Activated T-cell treated with anti-CD3 and anti-CD28 coated beads, Interleukin-2, amount 50 U/mL, for 72 hours (primary cell): ENCODE measurements around the gene RBFA. TPM values are rescaled to one million over a fixed set of nuclear protein-coding genes. Genes with fewer than 3 reads are reported as not detected.
"Not testable (repeated sequence)": the region's sequence is repeated elsewhere in the genome, so short reads cannot be mapped to it uniquely, and the experiment has no call there.

Source experiments
- ATAC-seq, 2 donors: fragments of 150-1000 bp; cut with Tn5 transposase; replicated peaks in 1 of 2; 2 replicates each; pipeline ENCODE4 v1.10.0; 2021; ENCODE audit warnings: moderate library complexity in 2 of 2, mild to moderate bottlenecking in 1 of 2
- DNase-seq, 2 donors: peaks; one replicate each; pipeline ENCODE4 v3.0.0; 2021 to 2022; ENCODE audit warnings: mixed read lengths in 1 of 2
- H3K27ac Mint-ChIP-seq: one replicate; pipeline ENCODE4 v1.8.0; 2022; ENCODE audit warnings: mild to moderate bottlenecking, moderate library complexity, mixed read lengths
- H3K27me3 Mint-ChIP-seq: one replicate; pipeline ENCODE4 v1.8.0; 2022; ENCODE audit warnings: low read depth, mixed read lengths
- H3K36me3 Mint-ChIP-seq, 2 donors: one replicate each; pipeline ENCODE4 v1.8.0; 2022; ENCODE audit warnings: mixed read lengths in 2 of 2, mild to moderate bottlenecking in 1 of 2; ENCODE audit not compliant: insufficient read depth in 2 of 2
- H3K4me1 Mint-ChIP-seq: one replicate; pipeline ENCODE4 v1.8.0; 2022; ENCODE audit warnings: low read depth, mixed read lengths
- H3K4me3 Mint-ChIP-seq, 2 donors: one replicate each; pipeline ENCODE4 v1.8.0; 2022; ENCODE audit warnings: mild to moderate bottlenecking in 2 of 2, mixed read lengths in 2 of 2, moderate library complexity in 2 of 2
- H3K9me3 Mint-ChIP-seq, 2 donors: one replicate each; pipeline ENCODE4 v1.8.0; 2022; ENCODE audit warnings: mixed read lengths in 2 of 2
- total RNA-seq, 2 donors: library from RNA; stranded (reverse); gene quantifications; one replicate each; pipeline ENCODE4 v1.2.3, GENCODE V29; 2022

RBFA gene
- total RNA-seq, 2 donors from 2014 or later, result 13.9 to 17.7 TPM

- no peak for ATAC-seq
- Mint-ChIP-seq H3K9me3 (peaks cover 4 to 5% of the 10 kb centered on the region in 2 donors), H3K4me3 (no peak overlapping the region), H3K27me3 (no peaks in the 10 kb centered on the region), H3K27ac (no peak overlapping the region), H3K4me1 (no peaks in the 10 kb centered on the region), H3K36me3 (peaks cover 4 to 5% of the 10 kb centered on the region in 2 donors)
- no peak for DNase-seq
Measured at GRCh38 chr18:80006724-80007123, 27.5 kb upstream of the RBFA start.

DNA sequence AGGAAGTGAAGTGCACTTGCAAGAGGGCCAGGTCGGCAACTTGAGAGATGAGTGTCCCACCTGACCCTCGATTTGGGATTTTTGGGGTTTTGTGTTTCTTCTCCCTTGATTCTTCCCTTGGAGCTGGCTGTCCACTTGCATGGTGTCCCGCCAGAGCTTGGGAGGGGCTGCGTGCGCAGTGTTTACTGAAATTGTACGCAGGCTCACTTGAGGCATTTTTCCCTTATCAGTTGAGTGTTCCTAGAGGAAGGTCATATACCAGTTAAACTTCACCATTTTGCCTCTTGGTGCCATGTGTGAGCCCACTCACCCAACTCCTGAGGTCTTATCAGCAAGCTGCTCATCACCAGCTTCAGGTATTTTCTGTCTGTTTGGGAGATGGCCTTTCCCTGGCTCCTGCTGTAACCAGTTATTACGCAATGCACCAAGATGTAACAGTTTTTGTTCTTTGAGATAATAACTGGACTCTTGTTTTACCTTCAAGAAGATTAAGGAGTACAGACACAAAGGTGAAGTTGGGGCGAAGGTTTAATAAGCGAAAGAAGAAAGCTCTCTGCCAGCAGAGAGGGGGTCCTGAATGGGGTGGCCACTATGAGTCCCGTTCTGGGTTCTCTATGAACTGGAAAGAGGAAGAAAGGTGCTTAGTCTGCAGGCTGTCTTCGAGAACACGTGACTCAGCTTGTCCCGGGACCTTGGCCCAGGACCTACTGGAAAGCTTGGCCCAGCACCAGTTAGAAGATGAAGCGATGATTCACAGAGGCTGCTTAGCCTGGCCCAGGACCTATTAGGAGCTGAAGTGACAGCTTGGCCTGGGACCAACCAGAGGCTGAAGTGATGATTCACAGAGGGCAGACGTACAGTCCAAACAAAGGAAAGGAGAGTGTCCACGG lies 24.3 kb upstream of the RBFA start:
- Mint-ChIP-seq H3K4me3 (no peak overlapping the region), H3K27ac (no peak overlapping the region), H3K27me3 (no peaks in the 10 kb centered on the region), H3K36me3 (peaks cover 7 to 8% of the 10 kb centered on the region in 2 donors), H3K4me1 (no peaks in the 10 kb centered on the region), H3K9me3 (peaks cover 5 to 6% of the 10 kb centered on the region in 2 donors)
- DNase-seq (no peak), ATAC-seq (no peak)

- H3K9me3 Mint-ChIP-seq, result peaks cover 5 to 6% of the 10 kb centered on the region in 2 donors
- no peaks in the 10 kb centered on the region for H3K27me3 Mint-ChIP-seq
- ATAC-seq, result no peak
- H3K27ac Mint-ChIP-seq, result no peak overlapping the region
- no peak overlapping the region for H3K4me3 Mint-ChIP-seq
- DNase-seq, result no peak
- H3K36me3 Mint-ChIP-seq, result peaks cover 7 to 8% of the 10 kb centered on the region in 2 donors
- H3K4me1 Mint-ChIP-seq, result no peaks in the 10 kb centered on the region
Measured at GRCh38 chr18:80010551-80010906, 23.7 kb upstream of the RBFA start.

GRCh38 chr18:80011496-80012137 lies 22.6 kb upstream of the RBFA start:
- H3K36me3 Mint-ChIP-seq, H3K4me3 Mint-ChIP-seq, DNase-seq, H3K27ac Mint-ChIP-seq, H3K27me3 Mint-ChIP-seq, ATAC-seq, H3K4me1 Mint-ChIP-seq, H3K9me3 Mint-ChIP-seq: not testable (repeated sequence)

GRCh38 chr18:80012714-80013113 lies 21.5 kb upstream of the RBFA start:
- Mint-ChIP-seq H3K9me3 (peaks cover 4 to 5% of the 10 kb centered on the region in 2 donors), H3K36me3 (peaks cover 7 to 8% of the 10 kb centered on the region in 2 donors), H3K4me3 (no peak overlapping the region), H3K4me1 (no peaks in the 10 kb centered on the region), H3K27ac (no peak overlapping the region), H3K27me3 (no peaks in the 10 kb centered on the region)
- ATAC-seq (no peak), DNase-seq (no peak)

DNA sequence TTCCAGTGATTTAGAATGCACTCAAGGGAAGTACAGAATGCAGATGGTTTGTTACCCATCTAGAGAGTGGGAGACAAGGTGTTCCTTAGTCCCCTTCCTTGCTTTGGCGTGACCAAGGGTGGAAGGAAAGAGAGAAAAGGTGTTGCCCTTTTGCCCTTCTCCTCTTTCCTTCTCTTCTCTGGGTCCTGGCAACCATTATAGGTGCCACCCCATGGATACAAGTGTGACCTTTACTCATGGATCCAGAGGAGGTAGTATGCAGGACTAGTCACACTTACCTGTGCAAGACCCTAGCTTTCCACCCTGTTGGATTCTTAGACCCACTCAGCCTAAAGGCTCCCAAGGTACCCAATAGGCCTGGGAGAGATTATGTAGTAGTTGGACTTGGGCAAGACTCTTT lies 11.6 kb upstream of the RBFA start:
- H3K27me3 Mint-ChIP-seq, result no peaks in the 10 kb centered on the region
- peak in 1 of 2 donors; percentile 9 for DNase-seq
- H3K36me3 Mint-ChIP-seq, result peaks cover 31 to 35% of the 10 kb centered on the region in 2 donors

GRCh38 chr18:80023173-80023572 lies 11.1 kb upstream of the RBFA start:
- Mint-ChIP-seq H3K9me3 (peaks cover 13 to 31% of the 10 kb centered on the region in 2 donors), H3K36me3 (peaks cover 27 to 32% of the 10 kb centered on the region in 2 donors)

More for the DNA sequence above, 11.6 kb upstream of the RBFA start:
- no peaks in the 10 kb centered on the region for H3K4me1 Mint-ChIP-seq
- no peak overlapping the region for H3K27ac Mint-ChIP-seq
- H3K9me3 Mint-ChIP-seq, result peaks cover 16 to 34% of the 10 kb centered on the region in 2 donors
- no peak overlapping the region for H3K4me3 Mint-ChIP-seq
- ATAC-seq, result no peak

GRCh38 chr18:80026363-80026762 lies 7.9 kb upstream of the RBFA start:
- DNase-seq (no peak), ATAC-seq (no peak)
- H3K4me3 Mint-ChIP-seq, result no peak overlapping the region
- H3K27ac Mint-ChIP-seq, result no peak overlapping the region
- peaks cover 4 to 25% of the 10 kb centered on the region in 2 donors for H3K9me3 Mint-ChIP-seq
- H3K36me3 Mint-ChIP-seq, result peaks cover 21 to 24% of the 10 kb centered on the region in 2 donors
- no peaks in the 10 kb centered on the region for H3K4me1 Mint-ChIP-seq
- H3K27me3 Mint-ChIP-seq, result no peaks in the 10 kb centered on the region

More at GRCh38 chr18:80023173-80023572, 11.1 kb upstream of the RBFA start:
- ATAC-seq (no peak), DNase-seq (peak; percentile 28 to 32)
- Mint-ChIP-seq H3K27ac (no peak overlapping the region), H3K4me3 (no peak overlapping the region), H3K4me1 (no peaks in the 10 kb centered on the region), H3K27me3 (no peaks in the 10 kb centered on the region)

DNA sequence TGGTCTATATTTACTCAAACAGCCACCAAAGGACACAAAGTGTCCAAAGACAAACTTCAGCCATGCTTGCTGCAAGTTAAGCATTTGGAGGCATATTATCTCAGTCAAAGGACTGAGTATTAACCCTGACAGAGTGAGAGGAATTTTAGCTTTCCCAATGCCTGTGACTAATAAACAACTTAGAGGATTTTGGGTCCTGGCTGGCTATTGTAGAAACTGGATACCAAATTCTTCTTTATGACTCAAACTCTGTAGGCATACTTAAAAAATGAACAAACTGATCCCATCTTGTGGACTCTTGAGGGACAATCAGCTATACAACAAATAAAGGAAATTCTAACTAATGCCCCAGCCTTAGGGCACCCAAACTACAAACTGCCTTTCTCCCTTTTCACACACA lies 6.5 kb upstream of the RBFA start:
- not testable (repeated sequence) for DNase-seq, H3K27me3 Mint-ChIP-seq, H3K4me3 Mint-ChIP-seq, H3K27ac Mint-ChIP-seq, H3K4me1 Mint-ChIP-seq, ATAC-seq
- Mint-ChIP-seq H3K9me3 (peaks cover 4 to 19% of the 10 kb centered on the region in 2 donors), H3K36me3 (peaks cover 17 to 18% of the 10 kb centered on the region in 2 donors)

- DNase-seq, result no peak
- Mint-ChIP-seq H3K27me3 (no peaks in the 10 kb centered on the region), H3K4me1 (peaks cover 12% of the 10 kb centered on the region), H3K27ac (no peak overlapping the region), H3K36me3 (peaks cover 12 to 15% of the 10 kb centered on the region in 2 donors), H3K4me3 (no peak overlapping the region), H3K9me3 (peaks cover 2 to 12% of the 10 kb centered on the region in 2 donors)
- no peak for ATAC-seq
Measured at GRCh38 chr18:80029690-80030089, 4.5 kb upstream of the RBFA start.

DNA sequence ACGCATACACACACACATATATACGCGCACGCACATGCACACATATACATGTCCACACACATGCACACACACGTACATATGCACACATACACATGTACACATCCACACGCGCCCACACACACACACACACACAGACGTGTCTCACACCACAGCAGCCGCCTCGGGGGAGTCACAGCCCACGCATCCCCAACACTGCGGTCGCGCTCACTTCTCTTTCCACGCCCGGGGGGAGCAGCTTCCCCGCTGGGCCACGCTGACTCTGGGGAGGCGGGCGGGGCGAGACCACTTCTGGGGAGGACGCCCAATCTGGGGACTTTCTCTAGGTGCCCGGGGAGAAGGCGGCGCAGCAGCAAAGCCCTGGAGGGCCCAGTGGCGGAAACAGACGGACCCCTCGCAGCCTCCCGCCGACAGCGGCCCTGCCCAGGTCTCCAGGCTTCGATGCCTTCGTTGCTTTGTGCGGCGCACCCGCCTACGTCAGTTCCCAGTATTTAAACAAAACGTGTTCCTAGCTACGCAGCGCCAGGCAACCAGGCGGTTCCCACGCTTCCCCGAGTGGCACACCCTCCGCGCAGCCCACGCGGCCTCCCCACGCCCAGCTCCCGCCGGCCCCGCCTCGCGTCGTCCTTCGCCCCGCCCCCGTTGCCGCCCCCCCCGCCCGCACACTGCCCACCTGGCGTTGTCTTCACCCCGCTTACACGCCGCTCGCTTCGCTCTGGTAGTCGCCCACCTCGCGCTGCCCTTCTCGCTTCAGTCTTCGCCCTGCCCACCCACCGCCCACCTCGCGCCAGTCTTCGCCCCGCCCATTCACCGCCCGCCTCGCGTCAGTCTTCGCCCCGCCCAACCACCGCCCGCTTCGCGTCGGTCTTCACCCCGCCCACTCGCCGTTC lies 810 bp upstream of the RBFA start:
- peaks cover 6 to 8% of the 10 kb centered on the region in 2 donors for H3K36me3 Mint-ChIP-seq
- ATAC-seq (peak; percentile 61), DNase-seq (no peak)
- peak overlapping the region; percentile 85 for H3K27ac Mint-ChIP-seq
- H3K9me3 Mint-ChIP-seq, result peaks cover 0 to 2% of the 10 kb centered on the region in 2 donors
- peaks cover 30% of the 10 kb centered on the region for H3K4me1 Mint-ChIP-seq
- H3K27me3 Mint-ChIP-seq, result no peaks in the 10 kb centered on the region
- peak overlapping the region; percentile 87 to 88 for H3K4me3 Mint-ChIP-seq

GRCh38 chr18:80034852-80035406 lies 695 bp downstream of the RBFA start:
- DNase-seq, result no peak
- H3K9me3 Mint-ChIP-seq, result no peaks in the 10 kb centered on the region
- H3K4me3 Mint-ChIP-seq, result peak overlapping the region; percentile 87 to 88
- H3K36me3 Mint-ChIP-seq, result peaks cover 6 to 9% of the 10 kb centered on the region in 2 donors
- no peaks in the 10 kb centered on the region for H3K27me3 Mint-ChIP-seq
- peaks cover 30% of the 10 kb centered on the region for H3K4me1 Mint-ChIP-seq
- peak overlapping the region; percentile 79 for H3K27ac Mint-ChIP-seq
- no peak for ATAC-seq
